ENCODE results near the gene SCFD2.

The SCFD2 gene

DNA sequence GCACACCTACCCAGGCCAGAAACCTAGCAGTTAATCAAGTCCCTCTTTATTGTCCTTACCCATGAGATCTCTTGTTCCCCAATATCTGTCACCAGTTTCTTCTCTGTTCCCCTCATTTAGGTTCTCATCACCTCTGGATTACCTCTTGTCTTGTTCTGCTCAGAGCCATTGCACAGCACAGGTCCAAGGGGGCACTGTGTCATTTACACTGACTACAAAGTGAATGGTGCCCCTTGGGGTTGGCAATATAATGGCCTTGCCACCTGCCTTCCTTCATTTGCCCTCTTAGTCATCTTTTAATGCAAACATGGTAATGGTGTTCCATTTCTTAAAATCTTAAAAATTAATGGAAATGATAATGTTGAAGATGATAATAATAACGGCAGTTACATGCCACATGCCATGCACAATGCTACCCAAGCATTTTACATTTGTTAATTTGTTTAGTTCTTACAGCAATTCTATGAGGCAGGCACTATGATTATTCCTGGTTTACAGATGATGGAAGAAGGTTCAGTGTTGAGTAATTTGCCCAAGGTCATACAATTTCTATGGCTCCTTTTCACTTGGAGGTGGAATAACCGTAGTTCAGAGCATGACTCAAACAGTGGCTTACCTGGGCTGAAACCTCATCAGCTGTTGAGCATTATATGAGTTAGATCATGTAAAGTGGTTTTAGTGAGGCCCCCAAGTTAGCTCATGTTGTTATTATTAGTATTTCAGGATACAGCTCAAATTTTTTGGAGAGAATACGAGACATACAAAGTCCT, 385.9 kb downstream of the SCFD2 start:
- peak; percentile 49 for DNase-seq

DNA sequence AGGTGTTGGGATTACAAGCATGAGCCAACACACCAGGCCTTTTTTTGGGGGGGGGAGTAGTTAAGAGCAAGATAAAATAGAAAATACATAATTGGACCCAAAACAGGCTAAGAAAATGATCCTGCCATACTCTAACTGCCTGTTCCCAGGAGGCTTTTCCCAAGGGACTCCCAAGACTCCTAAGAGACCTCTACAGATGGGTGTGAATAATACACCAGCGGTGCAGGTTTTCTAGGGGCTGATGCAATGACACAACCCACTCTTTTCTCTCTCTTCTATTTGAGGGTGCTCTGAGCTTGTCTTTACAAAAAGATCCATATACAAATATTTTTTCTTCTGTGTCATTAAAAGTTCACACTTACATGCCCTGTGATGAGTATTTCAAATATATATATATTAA, 386.8 kb downstream of the SCFD2 start:
- DNase-seq: peak; percentile 66

GRCh38 chr4:52977252-52977651, 388.6 kb downstream of the SCFD2 start:
- peak; percentile 43 for DNase-seq

DNA sequence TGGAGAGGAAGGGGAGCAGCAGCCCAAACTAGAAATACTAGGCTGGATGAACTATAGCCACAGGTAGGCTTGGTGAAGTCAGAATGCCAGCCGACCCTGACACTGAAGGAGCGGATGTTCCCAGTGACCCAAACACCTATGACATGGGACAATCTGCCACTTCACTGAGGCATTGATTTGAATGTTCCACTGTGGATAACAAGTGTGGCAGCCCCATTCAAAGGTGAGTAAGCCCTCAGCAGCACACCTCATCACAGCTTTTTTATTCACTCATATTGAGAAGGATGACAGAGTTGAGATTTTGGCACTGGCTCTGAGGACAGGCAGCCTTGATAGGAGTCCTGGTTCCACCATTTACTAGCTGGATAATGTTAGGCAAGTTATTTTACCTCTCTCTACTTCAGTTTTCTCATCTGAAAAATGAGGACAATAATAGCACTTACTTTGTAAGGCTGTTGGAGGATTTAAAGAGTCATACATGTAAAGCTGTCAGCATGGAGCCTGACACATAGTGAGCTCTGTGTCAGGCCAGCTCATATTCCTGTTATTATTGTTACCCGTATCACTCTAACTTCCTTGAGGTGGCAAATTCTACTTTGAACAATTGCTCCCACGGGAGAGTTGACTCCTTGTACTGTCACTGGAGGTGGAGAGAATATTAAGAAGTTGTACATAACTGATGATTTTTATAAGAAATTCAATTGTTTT, 389.2 kb downstream of the SCFD2 start:
- DNase-seq: peak; percentile 39

DNA sequence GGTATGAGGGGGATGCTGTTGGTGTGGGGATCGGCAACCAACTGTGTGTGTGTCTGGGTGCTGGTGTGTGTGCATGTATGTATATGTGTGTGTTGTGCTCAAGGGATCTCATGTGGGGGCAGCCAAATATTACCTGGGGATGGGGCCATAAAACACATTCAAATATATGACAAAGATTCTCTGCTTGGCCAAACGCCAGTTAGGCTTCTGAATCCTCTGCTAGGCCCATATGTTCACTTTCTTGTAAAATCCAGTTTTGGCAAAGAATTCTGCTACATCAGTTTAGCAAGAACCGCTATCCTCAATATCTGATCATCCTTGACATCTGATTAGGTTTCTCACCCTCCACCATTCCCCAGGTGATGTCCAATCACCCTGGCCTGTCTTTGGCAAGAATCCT, 397.2 kb downstream of the SCFD2 start:
- peak; percentile 27 for DNase-seq

DNA sequence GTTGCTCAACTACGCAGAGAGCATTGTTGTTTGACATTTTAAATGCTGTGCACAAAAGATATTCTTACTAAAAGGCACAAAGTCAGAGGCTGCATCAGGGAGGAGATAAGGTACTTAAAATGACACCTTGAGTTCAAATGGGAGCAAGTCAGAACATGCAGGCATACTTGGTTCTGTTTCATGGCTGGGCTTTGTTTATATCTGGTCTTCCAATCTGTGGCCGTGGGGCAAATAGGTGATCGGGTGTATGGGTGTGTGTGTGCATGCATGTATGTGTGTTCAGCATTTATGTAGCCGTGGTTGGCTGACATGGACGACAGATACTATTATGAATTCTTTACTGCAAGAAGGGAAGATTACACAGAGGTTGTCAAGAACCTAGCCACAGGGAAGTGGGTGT, 397.6 kb downstream of the SCFD2 start:
- peak; percentile 11 for DNase-seq

DNA sequence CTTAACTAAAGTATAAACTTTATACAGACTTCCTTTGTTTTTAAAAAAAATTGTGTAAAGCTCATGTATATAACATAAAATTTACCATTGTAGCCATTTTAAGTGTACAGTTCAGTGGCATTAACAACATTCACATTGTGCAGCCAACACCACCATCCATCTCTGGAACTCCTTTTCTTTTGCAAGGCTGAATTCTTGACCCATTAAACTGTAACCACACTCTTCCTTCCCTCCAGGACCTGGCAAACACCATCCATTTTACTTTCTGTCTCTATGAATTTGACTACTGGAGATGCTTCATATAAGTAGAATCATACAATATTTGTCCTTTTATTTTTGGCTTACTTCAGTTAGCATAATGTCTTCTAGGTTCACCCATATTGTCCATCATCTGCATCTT, 399.1 kb downstream of the SCFD2 start:
- DNase-seq: no peak

DNA sequence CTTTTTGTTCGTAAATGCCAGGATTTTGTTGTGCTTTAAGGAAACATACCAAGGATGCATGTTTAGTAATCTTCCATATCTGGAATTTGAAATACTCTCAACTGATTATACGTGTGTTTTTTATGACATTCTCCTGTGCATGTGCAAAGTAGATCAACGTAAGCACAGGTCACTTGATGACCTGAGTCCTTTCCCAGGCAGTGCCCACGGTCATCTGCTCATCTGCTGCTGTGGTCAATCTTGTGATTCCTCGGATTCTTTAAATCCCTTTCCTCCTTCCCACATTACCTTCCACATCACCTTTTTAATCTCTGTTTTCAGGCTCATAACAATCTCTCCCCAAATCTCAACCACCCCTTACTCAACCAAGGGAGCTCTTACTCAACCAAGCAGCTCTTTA, 399.7 kb downstream of the SCFD2 start:
- no peak for DNase-seq

DNA sequence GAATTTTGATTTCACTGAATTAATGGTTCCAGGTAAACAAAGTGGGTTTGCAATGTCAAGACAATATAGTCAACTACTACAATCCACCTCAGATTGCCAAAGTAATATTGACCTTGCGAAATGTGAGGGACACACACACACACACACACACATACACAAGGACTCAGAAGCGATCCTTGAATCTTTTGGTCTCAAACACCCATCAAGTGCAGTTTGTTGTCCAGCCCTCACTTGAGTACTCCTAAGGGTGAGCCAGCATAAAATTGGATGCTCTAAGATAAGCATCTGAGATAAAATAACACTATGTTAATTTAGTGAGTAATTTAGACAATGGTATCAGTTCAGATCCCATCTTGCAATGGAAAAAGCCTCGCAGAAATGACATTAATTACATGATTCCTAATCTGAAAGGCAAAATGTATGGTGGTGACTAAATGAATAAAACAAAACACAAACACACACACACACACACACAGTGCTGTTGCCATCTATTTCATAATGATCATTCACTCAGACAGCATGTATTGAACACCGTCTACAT, 401.2 kb downstream of the SCFD2 start:
- DNase-seq: no peak

GRCh38 chr4:52964011-52964410, 401.9 kb downstream of the SCFD2 start:
- no peak for DNase-seq

GRCh38 chr4:52962721-52963120, 403.1 kb downstream of the SCFD2 start:
- DNase-seq: no peak

- no peak for DNase-seq
These were observed 404.0 kb downstream of the SCFD2 start for GRCh38 chr4:52961666-52962412.

GRCh38 chr4:52959541-52959940, 406.3 kb downstream of the SCFD2 start:
- no peak for DNase-seq

DNA sequence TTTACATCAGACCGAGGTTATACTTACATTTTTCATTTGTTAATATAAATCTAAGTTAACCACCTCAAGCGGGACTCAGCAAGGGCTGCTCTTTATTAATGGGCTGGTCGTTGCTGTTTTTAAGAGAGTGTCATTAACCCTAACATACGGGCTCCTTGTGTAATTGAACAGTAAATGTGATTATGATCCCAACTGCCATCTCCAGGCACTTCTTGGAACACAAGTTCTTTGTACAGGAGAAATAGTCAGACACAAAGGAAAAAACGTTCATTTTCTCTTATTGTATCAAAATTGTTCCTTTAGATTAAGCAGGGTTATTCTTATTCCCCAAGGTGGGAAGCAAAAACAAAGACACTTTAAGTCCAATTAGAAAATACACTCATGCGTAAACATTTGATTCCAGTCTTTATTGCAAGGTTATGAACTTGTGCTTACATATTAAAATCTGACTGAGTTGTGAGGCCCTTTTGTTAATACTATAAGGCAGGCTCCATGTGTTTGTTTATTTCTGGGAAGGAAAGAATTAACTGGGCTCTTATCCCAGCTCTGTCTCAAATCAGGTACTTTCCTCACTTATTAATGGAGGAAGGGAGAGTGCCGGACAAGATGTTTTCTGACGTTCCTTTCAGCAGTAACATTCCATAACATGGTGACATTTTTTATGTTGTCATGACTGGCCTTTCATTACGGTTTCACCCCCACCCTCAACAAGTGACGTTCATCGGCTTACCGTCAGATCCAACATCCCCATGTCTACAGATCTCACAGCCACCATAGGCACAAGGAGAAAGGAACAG, 407.8 kb downstream of the SCFD2 start:
- peak; percentile 82 for DNase-seq

DNA sequence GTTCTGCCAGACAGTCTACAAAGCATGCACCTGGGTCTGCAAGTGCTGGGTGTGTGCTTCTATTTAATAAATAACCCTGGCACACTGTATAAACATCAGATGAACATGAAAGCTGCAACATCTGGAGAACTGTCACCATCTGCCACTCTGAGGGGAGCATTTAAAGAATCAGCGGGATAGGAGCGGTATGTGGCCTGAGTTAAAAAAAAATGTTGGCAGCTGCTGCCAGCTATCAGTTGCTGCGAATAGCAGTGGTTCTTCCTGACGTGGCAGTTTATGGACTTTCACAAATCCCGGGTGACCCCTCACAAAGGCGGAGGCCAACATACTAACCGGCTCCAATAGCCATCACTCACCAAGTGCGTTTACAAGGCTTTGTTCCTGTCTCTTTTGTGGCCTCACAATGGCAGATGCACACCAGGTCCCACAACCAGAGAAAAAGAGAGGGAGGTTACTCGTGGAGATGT, 408.6 kb downstream of the SCFD2 start:
- peak; percentile 97 for DNase-seq

- no peak for DNase-seq
These were observed 409.2 kb downstream of the SCFD2 start for GRCh38 chr4:52956691-52957090.

- DNase-seq: peak; percentile 26
These were observed 411.2 kb downstream of the SCFD2 start for GRCh38 chr4:52954560-52955170.

- DNase-seq: no peak
These were observed 413.3 kb downstream of the SCFD2 start for GRCh38 chr4:52952540-52952939.

- DNase-seq: no peak
These were observed 414.8 kb downstream of the SCFD2 start for GRCh38 chr4:52951016-52951415.

DNA sequence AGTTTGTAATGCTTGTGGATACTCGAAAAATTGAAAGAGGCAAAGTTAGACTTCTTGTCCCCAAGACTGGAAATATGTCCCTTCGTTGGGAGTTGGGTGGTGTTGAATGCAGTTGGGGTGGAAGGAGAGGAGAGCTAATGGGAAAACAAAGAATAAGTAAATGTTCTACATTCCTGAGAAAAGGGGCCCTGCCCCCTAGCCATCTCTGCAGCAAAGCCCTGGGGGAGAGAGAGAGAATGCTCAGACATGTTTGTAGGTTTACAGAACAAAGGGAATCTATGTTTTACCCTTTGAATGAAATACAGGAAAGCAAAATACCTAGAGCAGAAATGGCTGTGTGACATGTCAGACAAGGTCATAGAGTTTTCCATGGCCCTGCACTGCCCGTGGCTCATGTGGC, 415.6 kb downstream of the SCFD2 start:
- DNase-seq: no peak

- peak; percentile 4 for DNase-seq
These were observed 416.5 kb downstream of the SCFD2 start for GRCh38 chr4:52949336-52949735.

- peak; percentile 4 for DNase-seq
These were observed 417.8 kb downstream of the SCFD2 start for GRCh38 chr4:52948057-52948423.

All from NCI-H69 (cell line).